GM23338 (cell line): ENCODE results near the gene CRYBG3. TPM values are rescaled to one million over a fixed set of nuclear protein-coding genes. Genes with fewer than 3 reads are reported as not detected.

ENCODE experiments used
- ATAC-seq: fragments of 200-7000 bp; cut with Tn5 transposase; 3 replicates; pipeline ENCODE4 v1.9.1; 2020
- DNase-seq: peaks from one replicate; pipeline ENCODE4 v3.0.0-alpha.2; 2015; ENCODE audit warnings: low spot score
- H2AFZ ChIP-seq: fragments of 200-600 bp; sonication (generic); 2 replicates; pipeline ENCODE4 v1.8.0; 2016; ENCODE audit warnings: antibody characterized with exemption, mild to moderate bottlenecking, moderate library complexity
- H3F3A ChIP-seq: fragments of 200-600 bp; sonication (generic); replicated peaks from 2 replicates; pipeline ENCODE4 v1.8.0; 2017; ENCODE audit warnings: antibody characterized with exemption, mixed run types, low read depth
- H3K27ac ChIP-seq: fragments of 200-600 bp; sonication (generic); 2 replicates; pipeline ENCODE4 v1.6.1; 2016; ENCODE audit warnings: low read depth
- H3K27me3 ChIP-seq: fragments of 200-600 bp; sonication (generic); 2 replicates; pipeline ENCODE4 v1.8.0; 2016; ENCODE audit warnings: mild to moderate bottlenecking, mixed run types, moderate library complexity; ENCODE audit not compliant: insufficient read depth
- H3K36me3 ChIP-seq: fragments of 200-600 bp; sonication (generic); 2 replicates; pipeline ENCODE4 v1.8.0; 2016; ENCODE audit warnings: mild to moderate bottlenecking; ENCODE audit not compliant: insufficient read depth
- H3K4me1 ChIP-seq: fragments of 200-600 bp; sonication (generic); 2 replicates; pipeline ENCODE4 v1.8.0; 2016; ENCODE audit warnings: mild to moderate bottlenecking, moderate library complexity; ENCODE audit not compliant: insufficient read depth
- H3K4me2 ChIP-seq: fragments of 200-600 bp; sonication (generic); 2 replicates; pipeline ENCODE4 v1.7.1; 2017; ENCODE audit warnings: mixed run types
- H3K4me3 ChIP-seq: fragments of 200-600 bp; sonication (generic); 2 replicates; pipeline ENCODE4 v1.6.1; 2016; ENCODE audit warnings: mixed run types
- H3K79me2 ChIP-seq: fragments of 200-600 bp; sonication (generic); replicated peaks from 2 replicates; pipeline ENCODE4 v1.8.0; 2017; ENCODE audit warnings: mild to moderate bottlenecking; ENCODE audit not compliant: insufficient read depth
- H3K9me2 ChIP-seq: fragments of 200-600 bp; sonication (generic); 2 replicates; pipeline ENCODE4 v1.8.0; 2017; ENCODE audit not compliant: insufficient read depth
- H4K20me1 ChIP-seq: fragments of 200-600 bp; sonication (generic); replicated peaks from 2 replicates; pipeline ENCODE4 v1.8.0; 2017; ENCODE audit warnings: mild to moderate bottlenecking; ENCODE audit not compliant: insufficient read depth
- H3K27ac Mint-ChIP-seq: 2 replicates; pipeline ENCODE4 v1.8.0; 2020; ENCODE audit warnings: inconsistent platforms, mild to moderate bottlenecking, moderate library complexity, mixed read lengths
- H3K27me3 Mint-ChIP-seq: 3 replicates; pipeline ENCODE4 v1.8.0; 2022; ENCODE audit warnings: low read depth, mild to moderate bottlenecking, moderate library complexity, mixed read lengths, inconsistent platforms; ENCODE audit not compliant: insufficient read depth, poor library complexity
- H3K36me3 Mint-ChIP-seq: 3 replicates; pipeline ENCODE4 v1.8.0; 2021; ENCODE audit warnings: low read depth, mild to moderate bottlenecking, inconsistent platforms, moderate library complexity, mixed read lengths
- H3K4me1 Mint-ChIP-seq: 3 replicates; pipeline ENCODE4 v1.8.0; 2020; ENCODE audit warnings: mild to moderate bottlenecking, inconsistent platforms, mixed read lengths
- H3K4me3 Mint-ChIP-seq: 3 replicates; pipeline ENCODE4 v1.8.0; 2021; ENCODE audit warnings: moderate library complexity, mild to moderate bottlenecking, inconsistent platforms, mixed read lengths
- H3K9me3 Mint-ChIP-seq: 3 replicates; pipeline ENCODE4 v1.8.0; 2020; ENCODE audit warnings: moderate library complexity, mild to moderate bottlenecking, inconsistent platforms, mixed read lengths
- CREB1 ChIP-seq: fragments of 250-450 bp; sonication (Bioruptor Pico); IDR thresholded peaks from 2 replicates; pipeline ENCODE4 v1.5.0; 2020; ENCODE audit warnings: low read depth, mild to moderate bottlenecking, moderate library complexity
- CTCF ChIP-seq, 2 experiments: fragments of 200-600 bp in 1 of 2; sonication (generic) in 1 of 2; conservative IDR thresholded peaks; 2 replicates each; pipeline versions ENCODE4 v1.5.1 to v1.6.1; 2016 to 2017; ENCODE audit warnings: antibody characterized with exemption in 2 of 2, low read depth in 2 of 2, mild to moderate bottlenecking in 2 of 2, moderate library complexity in 1 of 2
- ETS1 ChIP-seq: IDR thresholded peaks from 2 replicates; pipeline ENCODE4 v1.6.1; 2016; ENCODE audit warnings: antibody characterized with exemption
- EZH2 ChIP-seq: fragments of 200-600 bp; sonication (generic); IDR thresholded peaks from one replicate; pipeline ENCODE4 v1.8.0; 2017; ENCODE audit warnings: antibody characterized with exemption, mild to moderate bottlenecking, low read depth; ENCODE audit not compliant: unreplicated experiment
- EZH2phosphoT487 ChIP-seq: fragments of 200-600 bp; sonication (generic); IDR thresholded peaks from one replicate; pipeline ENCODE4 v1.8.1; 2018; ENCODE audit warnings: antibody characterized with exemption; ENCODE audit not compliant: unreplicated experiment
- JUNB ChIP-seq: IDR thresholded peaks from one replicate; pipeline ENCODE4 v1.6.1; 2016; ENCODE audit warnings: antibody characterized with exemption; ENCODE audit not compliant: unreplicated experiment
- NANOG ChIP-seq: IDR thresholded peaks from 2 replicates; pipeline ENCODE4 v1.6.1; 2016; ENCODE audit warnings: antibody characterized with exemption, borderline replicate concordance
- POLR2AphosphoS5 ChIP-seq: IDR thresholded peaks from 2 replicates; pipeline ENCODE4 v1.6.1; 2016; ENCODE audit warnings: antibody characterized with exemption, low read depth
- REST ChIP-seq: IDR thresholded peaks from one replicate; pipeline ENCODE4 v1.6.1; 2018; ENCODE audit warnings: antibody characterized with exemption; ENCODE audit not compliant: unreplicated experiment
- STAT1 ChIP-seq: IDR thresholded peaks from one replicate; pipeline ENCODE4 v1.6.1; 2016; ENCODE audit warnings: antibody characterized with exemption; ENCODE audit not compliant: unreplicated experiment
- ZNF114 ChIP-seq: fragments of 250-450 bp; sonication (Bioruptor Pico); IDR thresholded peaks from 2 replicates; pipeline ENCODE4 v1.5.0; 2020; ENCODE audit warnings: mild to moderate bottlenecking, moderate library complexity
- ZNF462 ChIP-seq: fragments of 250-450 bp; sonication (Bioruptor Pico); IDR thresholded peaks from 2 replicates; pipeline ENCODE4 v1.5.0; 2020; ENCODE audit warnings: mild to moderate bottlenecking, moderate library complexity
- polyA plus RNA-seq: library from polyadenylated mRNA; unstranded; fragments of >200 nt; fragmentation: Nextera tagmentation; extraction: Ambion mirVana; gene quantifications from 2 replicates; pipeline ENCODE4 v1.2.1, GENCODE V29; 2016
- total RNA-seq: library from RNA; depleted of rRNA; stranded (reverse); fragments of >200 nt; shearing (Covaris generic); gene quantifications from 2 replicates; pipeline ENCODE4 v1.2.3, GENCODE V29; 2014

CRYBG3 gene
- total and polyA plus RNA-seq, 2 experiments from 2014 or later, result 2.3 to 8.9 TPM

DNA sequence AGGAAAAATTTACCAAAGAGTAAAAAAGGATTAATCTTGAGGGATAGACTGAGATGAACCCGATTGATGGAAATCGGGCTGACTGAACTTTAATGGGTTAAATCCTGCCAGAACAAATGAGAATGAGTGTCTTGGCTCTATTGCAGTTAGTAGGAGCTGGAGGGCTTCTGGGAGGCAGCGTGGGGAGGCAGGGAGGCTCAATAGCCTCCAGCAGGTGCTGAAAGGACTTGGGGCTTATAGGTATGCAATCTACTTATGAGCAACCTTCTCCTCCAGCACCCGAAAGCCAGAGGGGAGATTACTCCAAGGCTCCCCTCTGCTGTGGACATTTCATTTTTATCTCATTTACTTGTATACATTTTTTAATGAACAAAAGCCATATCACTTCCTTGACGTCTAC, 1.0 kb upstream of the CRYBG3 start:
- H3K9me2 ChIP-seq, result no peaks in the 10 kb centered on the region
- H3K4me3 ChIP-seq, result peak overlapping the region; percentile 79
- peaks cover 18% of the 10 kb centered on the region; the same call in 1 of the 2 replicates for H3K4me1 ChIP-seq
- no peaks in the 10 kb centered on the region for H4K20me1 ChIP-seq
- ATAC-seq (no peak), DNase-seq (no peak)
- peaks cover 31% of the 10 kb centered on the region for H3K27me3 ChIP-seq
- Mint-ChIP-seq H3K9me3 (no peaks in the 10 kb centered on the region; the same call in 2 of the 3 replicates), H3K4me1 (peaks cover 18% of the 10 kb centered on the region), H3K27ac (no peak overlapping the region), H3K4me3 (peak overlapping the region; percentile 99), H3K27me3 (peaks cover 21% of the 10 kb centered on the region), H3K36me3 (no peaks in the 10 kb centered on the region; the same call in 2 of the 3 replicates)
- H3K27ac ChIP-seq, result no peak overlapping the region
- peak overlapping the region; percentile 99 for H3K4me2 ChIP-seq
- H3K79me2 ChIP-seq, result 0 out of 2 replicates have a peak, but pooled peaks cover 20% of the 10 kb centered on the region
- H3F3A ChIP-seq, result 0 out of 2 replicates have a peak, but pooled peaks cover 3% of the 10 kb centered on the region
- H2AFZ ChIP-seq, result peak overlapping the region; percentile 99
- no peaks in the 10 kb centered on the region for H3K36me3 ChIP-seq
- no peak for TF ChIP-seq ZNF114 (CRISPR knock-in tag)
- no peak for TF ChIP-seq CTCF (conservative IDR thresholded peaks at IDR 0.05; ENCODE audit: low read depth in 2 of 2)
- TF ChIP-seq EZH2, result no peak
- no peak for TF ChIP-seq POLR2AphosphoS5
- no peak for TF ChIP-seq ZNF462
- no peak for TF ChIP-seq JUNB
- no peak for TF ChIP-seq EZH2phosphoT487
- TF ChIP-seq NANOG, result no peak
- no peak for TF ChIP-seq STAT1
- TF ChIP-seq CREB1, result no peak
- TF ChIP-seq ETS1, result no peak
- no peak for TF ChIP-seq REST
